ENCODE results near the gene TOMM20L. TPM values are rescaled to one million over a fixed set of nuclear protein-coding genes. Genes with fewer than 3 reads are reported as not detected.

TOMM20L gene
- total RNA-seq, 1 donor from 2014 or later, result not detected

DNA sequence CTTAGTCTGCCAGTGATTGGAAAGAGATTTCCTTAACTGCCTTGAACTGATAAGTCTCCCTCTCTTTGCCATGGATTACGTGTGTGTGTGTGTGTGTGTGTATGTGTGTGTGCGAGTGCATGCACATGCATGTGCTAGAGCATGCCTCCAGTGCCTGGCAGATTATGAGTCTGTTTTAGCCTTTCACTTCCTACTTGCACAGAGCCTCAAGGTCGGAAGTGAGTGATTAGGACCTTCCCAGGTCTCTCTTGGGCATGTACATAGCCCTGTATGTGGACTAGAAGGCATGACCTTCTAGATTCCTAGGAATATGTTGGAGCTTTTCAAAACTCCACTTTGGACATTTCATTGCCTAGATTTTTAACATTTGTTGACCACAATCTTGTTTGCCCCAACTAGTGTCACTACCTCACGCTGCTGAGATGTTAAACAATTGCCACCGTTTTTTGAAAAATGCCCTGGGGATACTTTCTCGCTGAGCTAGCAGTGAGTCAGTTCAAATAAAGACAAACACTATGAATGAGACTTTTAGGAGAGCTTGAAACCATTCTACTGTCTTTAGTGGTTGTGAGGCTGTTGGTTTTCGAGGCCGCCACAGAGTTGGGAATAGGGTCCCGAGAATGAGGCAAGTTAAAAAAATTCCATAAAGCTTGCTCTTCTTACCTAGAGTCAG is 60.0 kb downstream of the TOMM20L start:
- H3K9me3 Mint-ChIP-seq, result peaks cover 4% of the 10 kb centered on the region

More for the DNA sequence above, 60.0 kb downstream of the TOMM20L start:
- intact Hi-C loops (cut with micrococcal nuclease), result no loop called here
- Mint-ChIP-seq H3K4me3 (no peak overlapping the region), H3K27me3 (no peaks in the 10 kb centered on the region), H3K36me3 (ENCODE audit: low read depth) (peaks cover 46% of the 10 kb centered on the region), H3K27ac (no peak overlapping the region), H3K4me1 (peaks cover 2% of the 10 kb centered on the region)
- DNase-seq, result no peak

Other genes starting within 250 kb of the TOMM20L start
- gene ARMH4, start 243.7 kb upstream of the TOMM20L start, total RNA-seq, result 0.12 TPM in 1 of 2 replicates, not detected in the other
- gene ACTR10, start 195.8 kb upstream of the TOMM20L start, total RNA-seq, result 38.7 and 40.5 TPM in 2 replicates
- gene PSMA3, start 151.1 kb upstream of the TOMM20L start, total RNA-seq, result 474 and 479 TPM in 2 replicates
- gene ARID4A, start 97.4 kb upstream of the TOMM20L start, total RNA-seq, result 18.7 and 20.3 TPM in 2 replicates
- 67.7 and 71.8 TPM in 2 replicates for gene TIMM9, start 31.6 kb downstream of the TOMM20L start, total RNA-seq
- 19.8 and 20.9 TPM in 2 replicates for gene KIAA0586, start 31.8 kb downstream of the TOMM20L start, total RNA-seq
- 3.3 and 3.8 TPM in 2 replicates for gene DACT1, start 242.0 kb downstream of the TOMM20L start, total RNA-seq